Mucosa of rectum (tissue), 2 donors: ENCODE measurements around the gene CCL21.

Source experiments
- H3K27ac ChIP-seq, 2 donors: one replicate each; pipeline ENCODE4 v1.7.0; 2013; ENCODE audit warnings: inconsistent platforms in 2 of 2, low read depth in 2 of 2, low read length in 2 of 2
- H3K27me3 ChIP-seq, 2 donors: one replicate each; pipeline ENCODE4 v1.7.0; 2013; ENCODE audit warnings: low read length in 2 of 2; ENCODE audit not compliant: control insufficient read depth in 2 of 2, insufficient read depth in 2 of 2
- H3K36me3 ChIP-seq, 2 donors: one replicate each; pipeline ENCODE4 v1.7.0; 2013; ENCODE audit warnings: low read length in 2 of 2; ENCODE audit not compliant: control insufficient read depth in 2 of 2, insufficient read depth in 2 of 2
- H3K4me1 ChIP-seq, 2 donors: one replicate each; pipeline ENCODE4 v1.7.0; 2013; ENCODE audit warnings: low read length in 2 of 2, mild to moderate bottlenecking in 1 of 2; ENCODE audit not compliant: control insufficient read depth in 2 of 2, insufficient read depth in 2 of 2
- H3K4me3 ChIP-seq, 2 donors: one replicate each; pipeline ENCODE4 v1.7.0; 2013; ENCODE audit warnings: low read length in 2 of 2
- H3K9ac ChIP-seq, 2 donors: one replicate each; pipeline ENCODE4 v1.7.0; 2013; ENCODE audit warnings: low read length in 2 of 2, low read depth in 1 of 2, mild to moderate bottlenecking in 1 of 2
- H3K9me3 ChIP-seq, 2 donors: one replicate each; pipeline ENCODE4 v1.7.0; 2013; ENCODE audit warnings: low read length in 2 of 2; ENCODE audit not compliant: control insufficient read depth in 2 of 2
- donor health status: healthy.
- donor health status: Normal muscosa, but diverticular disease.

CCL21 gene

GRCh38 chr9:34674440-34674839 is 35.5 kb downstream of the CCL21 start:
- H3K9me3 ChIP-seq = no peaks in the 10 kb centered on the region
- no peaks in the 10 kb centered on the region for H3K36me3 ChIP-seq
- no peaks in the 10 kb centered on the region for H3K4me1 ChIP-seq
- H3K4me3 ChIP-seq = no peak overlapping the region
- H3K9ac ChIP-seq = peak overlapping the region in 1 of 2 donors; percentile 7
- H3K27me3 ChIP-seq = no peaks in the 10 kb centered on the region
- H3K27ac ChIP-seq = no peak overlapping the region

- Histone ChIP-seq H3K9me3 (no peaks in the 10 kb centered on the region), H3K4me3 (no peak overlapping the region), H3K4me1 (peaks cover 0 to under 1% of the 10 kb centered on the region in 2 donors), H3K9ac (no peak overlapping the region), H3K27me3 (no peaks in the 10 kb centered on the region), H3K36me3 (no peaks in the 10 kb centered on the region), H3K27ac (no peak overlapping the region)
Measured at GRCh38 chr9:34671307-34671706, 38.6 kb downstream of the CCL21 start.

GRCh38 chr9:34669809-34670562 is 40.0 kb downstream of the CCL21 start:
- Histone ChIP-seq H3K27me3 (no peaks in the 10 kb centered on the region), H3K4me3 (no peak overlapping the region), H3K9ac (no peak overlapping the region), H3K4me1 (peaks cover 0 to 4% of the 10 kb centered on the region in 2 donors), H3K9me3 (no peaks in the 10 kb centered on the region), H3K36me3 (no peaks in the 10 kb centered on the region), H3K27ac (no peak overlapping the region)

- Histone ChIP-seq H3K27ac (peak overlapping the region; percentile 98 to 99), H3K4me1 (peaks cover 6 to 10% of the 10 kb centered on the region in 2 donors), H3K9ac (peak overlapping the region; percentile 84 to 95), H3K27me3 (no peaks in the 10 kb centered on the region), H3K36me3 (no peaks in the 10 kb centered on the region), H3K4me3 (peak overlapping the region; percentile 85 to 93), H3K9me3 (no peaks in the 10 kb centered on the region)
Measured at GRCh38 chr9:34665381-34666250, 44.3 kb downstream of the CCL21 start.

GRCh38 chr9:34665067-34665380 is 44.9 kb downstream of the CCL21 start:
- Histone ChIP-seq H3K9ac (peak overlapping the region; percentile 70 to 75), H3K36me3 (no peaks in the 10 kb centered on the region), H3K4me3 (peak overlapping the region; percentile 68 to 76), H3K27me3 (no peaks in the 10 kb centered on the region), H3K4me1 (peaks cover 10% of the 10 kb centered on the region in 2 donors), H3K9me3 (no peaks in the 10 kb centered on the region), H3K27ac (peak overlapping the region; percentile 87 to 99)

DNA sequence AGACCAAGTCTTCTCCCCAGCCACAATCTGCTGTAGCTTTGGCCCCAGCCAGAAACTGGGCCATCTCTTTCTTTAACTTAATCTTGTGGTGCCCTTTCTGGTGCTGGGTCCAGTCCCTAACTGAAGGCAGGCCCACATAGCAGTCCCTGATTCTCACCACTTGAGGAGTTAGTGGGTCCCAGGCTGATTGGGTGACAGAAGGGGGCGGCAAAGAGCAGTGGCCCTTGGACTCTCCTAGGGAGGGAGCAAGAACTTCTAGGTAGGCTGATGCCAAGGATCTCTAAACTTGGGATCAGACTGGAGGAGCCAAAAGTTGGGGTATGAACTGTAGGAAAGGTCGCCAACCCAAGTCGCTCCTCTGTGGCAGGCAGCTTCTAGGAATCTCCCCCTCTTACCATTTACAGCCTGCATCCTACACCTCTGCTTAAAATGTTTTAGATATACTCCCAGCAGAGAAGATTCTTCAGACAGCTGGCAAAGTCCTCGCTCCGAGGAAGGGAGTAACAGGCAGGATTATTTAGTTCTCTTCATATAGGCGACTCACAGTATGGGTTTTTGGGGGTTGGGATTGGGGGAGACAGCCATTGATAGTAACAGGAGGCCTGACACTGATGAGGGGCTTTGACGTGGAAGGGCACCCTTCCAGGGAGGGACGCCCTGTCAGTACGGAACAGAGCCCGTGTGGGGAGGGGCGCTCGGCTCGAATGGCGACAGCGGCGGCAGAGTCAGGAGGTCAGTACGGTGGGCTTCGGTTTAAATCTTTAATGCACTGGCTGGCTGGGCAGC is 45.5 kb downstream of the CCL21 start:
- peak overlapping the region; percentile 68 to 76 for H3K4me3 ChIP-seq
- H3K36me3 ChIP-seq = no peaks in the 10 kb centered on the region
- no peaks in the 10 kb centered on the region for H3K9me3 ChIP-seq
- H3K27ac ChIP-seq = peak overlapping the region; percentile 87 to 99
- no peaks in the 10 kb centered on the region for H3K27me3 ChIP-seq
- H3K4me1 ChIP-seq = peaks cover 13 to 15% of the 10 kb centered on the region in 2 donors
- peak overlapping the region; percentile 70 to 75 for H3K9ac ChIP-seq

DNA sequence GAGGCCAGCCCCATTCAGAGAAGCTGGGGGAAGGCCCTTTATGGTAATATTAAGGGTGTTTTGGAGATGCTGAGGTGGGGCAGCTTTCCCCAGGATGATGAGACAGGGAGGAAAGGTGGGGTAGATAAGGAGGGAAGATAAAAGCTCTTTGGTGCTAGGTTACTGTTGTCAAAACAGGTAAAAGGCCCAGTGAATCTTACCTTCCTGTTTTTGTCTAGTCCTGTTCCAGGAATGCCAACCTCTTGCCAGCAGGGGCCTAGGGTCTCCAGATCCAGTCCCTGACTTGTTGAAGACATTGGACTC is 46.7 kb downstream of the CCL21 start:
- H3K4me3 ChIP-seq = no peak overlapping the region
- H3K27ac ChIP-seq = no peak overlapping the region
- peaks cover 13 to 19% of the 10 kb centered on the region in 2 donors for H3K4me1 ChIP-seq
- no peaks in the 10 kb centered on the region for H3K27me3 ChIP-seq
- no peak overlapping the region for H3K9ac ChIP-seq
- no peaks in the 10 kb centered on the region for H3K36me3 ChIP-seq
- H3K9me3 ChIP-seq = no peaks in the 10 kb centered on the region

DNA sequence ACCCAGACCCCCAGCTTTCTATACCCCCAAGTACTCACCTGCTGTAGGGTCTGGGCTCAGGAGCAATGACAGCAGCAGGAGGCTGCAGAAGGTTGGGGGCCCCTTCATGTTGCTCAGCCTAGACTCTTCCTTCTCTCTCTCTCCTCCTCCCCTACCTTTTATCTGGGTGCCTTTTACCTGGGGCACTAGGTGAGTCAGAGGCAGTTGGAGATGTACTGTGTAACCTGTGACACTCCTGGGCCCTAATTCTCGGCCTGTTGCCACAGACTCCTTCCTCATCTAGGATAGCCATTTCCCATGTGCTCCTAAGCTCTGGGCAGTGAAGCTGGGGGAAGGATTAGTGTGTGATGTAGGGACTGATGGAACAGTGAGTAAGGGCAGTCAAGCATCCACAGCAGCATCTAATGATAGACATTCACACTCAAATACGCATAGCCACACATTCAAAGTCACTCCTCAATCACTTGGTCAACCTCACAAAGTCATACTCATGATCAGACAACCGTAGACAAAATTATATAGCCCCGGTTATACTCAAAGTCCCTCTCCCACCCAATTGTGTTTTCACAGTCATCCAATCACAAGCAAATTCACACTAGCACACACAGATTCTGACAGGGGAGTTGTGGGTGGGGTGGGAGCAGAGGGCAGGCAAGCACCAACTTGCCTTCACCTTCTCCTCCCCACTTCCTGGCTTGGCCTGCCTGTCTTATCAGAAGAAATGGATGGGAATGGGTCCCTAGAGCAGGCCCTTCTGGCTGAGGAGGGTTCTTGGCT is 47.2 kb downstream of the CCL21 start, which contains the start of gene CCL27:
Gene CCL27 (minus strand): TSS at position 132 of the 777 bp plus-strand sequence. CDS start 24 bp downstream, at position 108.
- Histone ChIP-seq H3K27ac (no peak within 1 kb of the TSS), H3K9me3 (no peaks in the 10 kb centered on the region), H3K9ac (no peak within 1 kb of the TSS), H3K27me3 (no peaks in the 10 kb centered on the region), H3K4me3 (no peak within 1 kb of the TSS), H3K36me3 (no peaks in the 10 kb centered on the region), H3K4me1 (peaks cover 13 to 19% of the 10 kb centered on the region in 2 donors)

- Histone ChIP-seq H3K9me3 (no peaks in the 10 kb centered on the region), H3K4me3 (no peak overlapping the region), H3K27ac (peak overlapping the region; percentile 26 to 27), H3K9ac (no peak overlapping the region), H3K4me1 (peaks cover 8 to 20% of the 10 kb centered on the region in 2 donors), H3K27me3 (no peaks in the 10 kb centered on the region), H3K36me3 (no peaks in the 10 kb centered on the region)
Measured at GRCh38 chr9:34659592-34660253, 50.2 kb downstream of the CCL21 start.
